HG02678 (cell line): Measurements from ENCODE around the gene IL6ST.

Experiments used
- ATAC-seq: cut with Tn5 transposase; IDR thresholded peaks from one replicate; pipeline ENCODE4 v1.9.1; 2021; ENCODE audit warnings: mild to moderate bottlenecking, moderate library complexity; ENCODE audit not compliant: unreplicated experiment

Gene IL6ST

GRCh38 chr5:55899344-55899743 is 95.4 kb downstream of the IL6ST start:
- ATAC-seq = no peak

DNA sequence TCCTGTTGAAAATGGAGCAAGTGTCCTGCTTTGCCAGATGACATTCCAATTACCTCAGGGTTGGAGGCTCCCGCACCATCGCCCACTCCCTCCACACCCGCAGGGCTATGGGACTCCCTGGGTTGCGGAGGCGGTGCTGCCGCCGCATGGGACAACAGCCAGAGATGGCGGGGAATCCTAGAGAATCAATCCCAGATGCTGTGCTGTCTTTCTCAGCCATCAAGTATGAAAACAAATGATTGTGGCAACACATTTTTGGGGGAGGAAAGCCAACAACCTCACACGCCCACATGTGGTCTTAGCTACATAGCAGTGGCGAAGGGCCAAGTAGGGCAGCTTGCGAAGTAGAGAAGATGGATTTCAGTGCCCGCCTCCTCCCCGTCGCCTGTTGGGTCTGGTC is 96.9 kb downstream of the IL6ST start:
- no peak for ATAC-seq

DNA sequence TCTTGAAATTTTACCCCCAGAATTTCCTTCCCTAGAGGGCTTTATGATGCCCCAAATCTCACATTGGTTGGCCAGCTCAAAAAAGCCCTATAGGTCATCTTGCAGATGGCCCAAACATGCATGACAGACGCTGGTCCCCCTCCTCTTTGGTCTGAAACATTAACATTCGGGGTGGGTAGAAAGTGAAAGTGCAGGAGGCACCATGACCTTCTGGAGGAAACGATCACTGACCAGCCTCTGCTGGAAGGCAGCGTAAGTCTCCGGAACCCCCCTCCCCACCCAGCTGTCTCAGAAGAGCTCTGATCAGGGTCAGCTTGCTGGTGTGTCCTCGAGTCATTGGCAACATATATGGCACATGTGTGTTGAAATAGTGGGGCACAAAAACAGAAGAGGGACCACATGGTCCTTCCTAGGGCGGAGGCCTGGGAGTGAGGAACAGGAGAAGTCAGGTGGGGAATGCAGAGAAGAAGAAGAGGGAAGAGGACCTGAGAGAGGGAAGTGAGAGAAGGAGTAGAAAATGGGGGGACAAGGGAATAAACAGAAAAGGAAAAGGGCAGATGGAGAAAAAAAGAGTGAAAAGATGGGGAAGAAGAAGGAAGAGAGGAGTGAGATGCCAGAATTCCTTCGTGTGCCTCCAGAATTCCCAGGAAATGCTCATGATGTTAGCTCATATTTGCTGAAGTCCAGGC is 97.4 kb downstream of the IL6ST start:
- ATAC-seq = no peak

- ATAC-seq = no peak
These were observed 98.1 kb downstream of the IL6ST start for GRCh38 chr5:55896663-55897062.

DNA sequence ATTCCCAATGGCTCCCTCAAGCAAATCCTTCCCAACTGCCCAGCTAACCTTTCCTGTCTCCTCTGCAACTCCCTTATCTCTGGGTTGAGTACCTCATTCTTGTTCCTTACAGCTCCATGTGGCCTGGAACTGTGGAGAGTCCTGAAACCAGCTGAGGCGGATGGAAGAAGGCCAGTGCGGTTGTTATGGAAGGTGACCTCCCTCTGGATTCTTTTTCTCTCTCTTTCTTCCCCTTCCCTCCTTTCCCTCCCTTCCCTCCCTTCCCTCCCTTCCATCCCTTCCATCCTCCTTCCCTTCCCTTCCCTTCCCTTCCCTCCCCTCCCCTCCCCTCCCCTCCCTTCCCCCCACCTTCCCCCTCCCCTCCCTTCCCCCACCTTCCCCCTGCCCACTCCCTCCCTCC is 98.5 kb downstream of the IL6ST start:
- ATAC-seq = no peak

DNA sequence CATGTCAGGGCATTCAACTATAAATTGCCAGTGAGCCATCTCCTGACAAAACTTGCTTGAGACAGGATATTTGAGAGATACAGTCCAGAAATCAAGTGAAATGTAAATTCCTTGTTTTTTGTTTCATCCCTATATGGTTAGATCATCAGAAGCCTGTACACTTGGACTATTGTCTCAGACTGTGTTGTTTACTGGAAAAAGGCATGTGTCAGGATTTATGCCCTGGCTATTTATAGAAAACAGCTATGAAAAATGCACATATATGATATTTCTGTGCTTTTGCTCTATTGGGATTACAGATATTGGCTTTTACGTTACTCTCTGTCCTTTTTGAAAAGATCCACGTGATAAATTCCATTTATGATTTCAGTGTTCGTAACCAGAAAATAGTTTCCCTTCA is 99.4 kb downstream of the IL6ST start:
- ATAC-seq = no peak

DNA sequence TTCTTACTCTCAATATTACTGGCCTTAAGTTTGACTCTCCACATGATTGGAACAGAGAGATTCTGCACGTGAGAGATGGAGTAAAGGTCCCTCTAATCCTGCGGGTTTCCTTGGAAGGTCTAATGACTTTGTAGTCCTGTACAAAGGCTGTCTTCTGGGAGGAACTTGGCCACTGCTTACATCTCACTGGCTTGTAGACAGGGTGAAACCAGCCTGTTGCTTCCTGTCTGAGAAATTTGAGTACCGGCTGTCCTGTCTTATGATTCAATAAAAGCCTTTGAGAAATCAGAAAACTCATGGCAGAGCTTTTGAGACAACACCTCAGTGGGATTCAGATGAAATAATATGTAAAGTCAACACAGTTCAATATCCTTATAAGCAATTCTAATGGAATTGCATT is 100.6 kb downstream of the IL6ST start:
- ATAC-seq = peak; percentile 66

- ATAC-seq = no peak
These were observed 102.3 kb downstream of the IL6ST start for GRCh38 chr5:55892479-55892878.

DNA sequence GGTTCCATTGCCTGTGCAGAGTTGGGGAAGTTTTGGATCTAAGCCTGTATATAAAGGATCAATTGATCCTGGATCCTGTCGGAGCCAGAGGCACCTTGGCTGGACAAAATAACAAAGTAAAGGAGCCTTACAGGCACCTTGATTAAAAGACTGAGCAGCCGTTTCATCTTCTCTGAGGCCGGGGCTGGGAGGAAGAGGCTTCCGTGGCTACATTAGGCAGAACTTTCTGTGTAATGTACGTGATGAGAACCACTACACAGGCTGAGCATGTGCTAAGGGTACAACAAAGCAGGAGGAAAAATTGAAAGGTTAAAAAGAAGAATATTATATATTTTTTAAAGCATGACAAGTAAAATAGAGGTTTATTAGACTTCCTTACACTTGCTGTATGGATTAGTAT is 106.6 kb downstream of the IL6ST start:
- no peak for ATAC-seq

- no peak for ATAC-seq
These were observed 109.4 kb downstream of the IL6ST start for GRCh38 chr5:55885359-55885758.
